B cell (primary cell): ENCODE data around the gene EXOC3.

Experiments used
- EZH2 ChIP-seq: IDR thresholded peaks from 2 replicates; pipeline ENCODE4 v1.6.1; 2012; ENCODE audit warnings: borderline replicate concordance, low read depth, mild to moderate bottlenecking, moderate library complexity, low read length; ENCODE audit not compliant: insufficient read depth, poor library complexity, severe bottlenecking
- TF ChIP-seq, protein P1 (sequence below): fragments of 200-600 bp; IDR thresholded peaks from one replicate; pipeline ENCODE4 v1.8.0; 2022; ENCODE audit warnings: antibody characterized with exemption, mild to moderate bottlenecking

DNA sequence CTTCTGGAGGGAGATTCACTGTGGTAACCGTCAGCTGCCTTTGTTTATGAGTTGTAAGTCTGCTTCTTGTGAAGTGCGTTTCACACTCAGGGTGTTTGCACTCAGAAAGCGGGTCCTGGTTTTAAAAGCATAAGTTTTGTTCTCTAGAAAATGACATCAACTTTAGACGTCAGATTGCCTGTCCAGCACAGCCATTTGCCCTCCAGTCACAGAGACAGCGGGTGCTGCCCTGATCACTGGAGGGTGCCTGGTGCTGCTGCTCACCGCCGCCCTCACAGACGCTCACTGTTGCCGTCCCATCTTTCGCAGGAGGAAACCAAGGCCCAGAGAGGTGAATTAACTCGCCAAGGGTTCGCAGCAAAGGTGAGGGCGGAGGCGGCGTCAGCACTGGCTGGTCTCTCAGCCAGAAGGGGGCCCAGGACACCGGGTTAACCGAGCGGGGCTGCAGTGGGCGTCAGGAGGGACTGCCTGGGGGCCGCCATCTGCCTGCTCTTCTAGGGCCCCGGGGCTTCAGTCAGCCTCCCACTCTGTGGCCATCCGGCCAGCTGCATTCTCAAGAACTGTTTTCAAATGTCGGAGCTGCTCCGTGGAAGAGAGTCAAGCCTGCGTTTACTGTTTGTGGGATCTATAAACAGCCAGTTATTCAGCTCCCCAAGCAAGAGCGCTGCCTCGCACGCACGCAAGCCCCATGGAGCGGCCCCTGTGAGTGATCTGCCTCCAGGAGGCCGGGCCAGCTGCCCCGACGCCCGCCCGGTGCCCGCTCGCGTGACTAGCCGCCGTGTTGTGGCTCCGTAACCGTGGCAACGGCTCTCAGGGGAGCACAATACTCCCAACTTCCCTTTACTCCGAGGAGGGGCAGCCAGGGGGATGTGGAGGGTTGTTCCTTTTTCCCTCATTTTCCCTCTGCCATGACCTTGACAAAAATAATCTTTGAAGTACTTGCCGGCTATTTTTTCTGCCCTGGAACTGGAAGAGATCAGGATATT is 43.4 kb upstream of the EXOC3 start:
- TF ChIP-seq, protein P1, sequence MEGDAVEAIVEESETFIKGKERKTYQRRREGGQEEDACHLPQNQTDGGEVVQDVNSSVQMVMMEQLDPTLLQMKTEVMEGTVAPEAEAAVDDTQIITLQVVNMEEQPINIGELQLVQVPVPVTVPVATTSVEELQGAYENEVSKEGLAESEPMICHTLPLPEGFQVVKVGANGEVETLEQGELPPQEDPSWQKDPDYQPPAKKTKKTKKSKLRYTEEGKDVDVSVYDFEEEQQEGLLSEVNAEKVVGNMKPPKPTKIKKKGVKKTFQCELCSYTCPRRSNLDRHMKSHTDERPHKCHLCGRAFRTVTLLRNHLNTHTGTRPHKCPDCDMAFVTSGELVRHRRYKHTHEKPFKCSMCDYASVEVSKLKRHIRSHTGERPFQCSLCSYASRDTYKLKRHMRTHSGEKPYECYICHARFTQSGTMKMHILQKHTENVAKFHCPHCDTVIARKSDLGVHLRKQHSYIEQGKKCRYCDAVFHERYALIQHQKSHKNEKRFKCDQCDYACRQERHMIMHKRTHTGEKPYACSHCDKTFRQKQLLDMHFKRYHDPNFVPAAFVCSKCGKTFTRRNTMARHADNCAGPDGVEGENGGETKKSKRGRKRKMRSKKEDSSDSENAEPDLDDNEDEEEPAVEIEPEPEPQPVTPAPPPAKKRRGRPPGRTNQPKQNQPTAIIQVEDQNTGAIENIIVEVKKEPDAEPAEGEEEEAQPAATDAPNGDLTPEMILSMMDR: no peak
- no peak for TF ChIP-seq EZH2
